ENCODE measurements around the gene MMD2.
"Not testable (repeated sequence)": the region's sequence is repeated elsewhere in the genome, so short reads cannot be mapped to it uniquely, and the experiment has no call there.

The MMD2 gene

GRCh38 chr7:4928445-4928844 lies 30.5 kb downstream of the MMD2 start:
- Histone ChIP-seq H3K4me3 (ENCODE audit: low read depth in 1 of 2, low read length in 2 of 2) (no peak overlapping the region), H3K27ac (ENCODE audit: low read length) (no peak overlapping the region), H3K9me3 (ENCODE audit: control insufficient read depth in 1 of 2, low read length in 2 of 2) (no peaks in the 10 kb centered on the region), H3K27me3 (ENCODE audit: low read depth, low read length) (no peaks in the 10 kb centered on the region), H3K4me1 (ENCODE audit: control insufficient read depth in 1 of 2, insufficient read depth in 2 of 2, low read length in 2 of 2) (no peaks in the 10 kb centered on the region), H3K36me3 (ENCODE audit: control insufficient read depth in 1 of 2, insufficient read depth in 2 of 2, low read length in 2 of 2) (no peaks in the 10 kb centered on the region)

GRCh38 chr7:4919969-4920766 lies 38.8 kb downstream of the MMD2 start:
- Histone ChIP-seq H3K4me3 (ENCODE audit: low read depth in 1 of 2, low read length in 2 of 2) (no peak overlapping the region), H3K9me3 (ENCODE audit: control insufficient read depth in 1 of 2, low read length in 2 of 2) (peaks cover 0 to 5% of the 10 kb centered on the region in 2 donors), H3K27me3 (ENCODE audit: low read depth, low read length) (no peaks in the 10 kb centered on the region), H3K36me3 (ENCODE audit: control insufficient read depth in 1 of 2, insufficient read depth in 2 of 2, low read length in 2 of 2) (no peaks in the 10 kb centered on the region), H3K27ac (ENCODE audit: low read length) (no peak overlapping the region), H3K4me1 (ENCODE audit: control insufficient read depth in 1 of 2, insufficient read depth in 2 of 2, low read length in 2 of 2) (no peaks in the 10 kb centered on the region)

- no peaks in the 10 kb centered on the region for H3K36me3 ChIP-seq (ENCODE audit: control insufficient read depth in 1 of 2, insufficient read depth in 2 of 2, low read length in 2 of 2)
- no peak overlapping the region for H3K27ac ChIP-seq (ENCODE audit: low read length)
- H3K4me3 ChIP-seq (ENCODE audit: low read depth in 1 of 2, low read length in 2 of 2) = no peak overlapping the region
- peaks cover 0 to 5% of the 10 kb centered on the region in 2 donors for H3K9me3 ChIP-seq (ENCODE audit: control insufficient read depth in 1 of 2, low read length in 2 of 2)
- H3K27me3 ChIP-seq (ENCODE audit: low read depth, low read length) = no peaks in the 10 kb centered on the region
- H3K4me1 ChIP-seq (ENCODE audit: control insufficient read depth in 1 of 2, insufficient read depth in 2 of 2, low read length in 2 of 2) = no peaks in the 10 kb centered on the region
These were observed 42.9 kb downstream of the MMD2 start for GRCh38 chr7:4916113-4916512.

GRCh38 chr7:4911111-4911828 lies 47.7 kb downstream of the MMD2 start:
- H3K9me3 ChIP-seq (ENCODE audit: control insufficient read depth in 1 of 2, low read length in 2 of 2) = peaks cover 0 to 4% of the 10 kb centered on the region in 2 donors
- H3K27me3 ChIP-seq (ENCODE audit: low read depth, low read length) = no peaks in the 10 kb centered on the region
- H3K27ac ChIP-seq (ENCODE audit: low read length) = no peak overlapping the region
- no peaks in the 10 kb centered on the region for H3K36me3 ChIP-seq (ENCODE audit: control insufficient read depth in 1 of 2, insufficient read depth in 2 of 2, low read length in 2 of 2)
- no peak overlapping the region for H3K4me3 ChIP-seq (ENCODE audit: low read depth in 1 of 2, low read length in 2 of 2)
- no peaks in the 10 kb centered on the region for H3K4me1 ChIP-seq (ENCODE audit: control insufficient read depth in 1 of 2, insufficient read depth in 2 of 2, low read length in 2 of 2)

GRCh38 chr7:4906682-4907081 lies 52.3 kb downstream of the MMD2 start:
- Histone ChIP-seq H3K27ac (ENCODE audit: low read length) (no peak overlapping the region), H3K4me1 (ENCODE audit: control insufficient read depth in 1 of 2, insufficient read depth in 2 of 2, low read length in 2 of 2) (no peaks in the 10 kb centered on the region), H3K27me3 (ENCODE audit: low read depth, low read length) (no peaks in the 10 kb centered on the region), H3K36me3 (ENCODE audit: control insufficient read depth in 1 of 2, insufficient read depth in 2 of 2, low read length in 2 of 2) (no peaks in the 10 kb centered on the region), H3K4me3 (ENCODE audit: low read depth in 1 of 2, low read length in 2 of 2) (no peak overlapping the region), H3K9me3 (ENCODE audit: control insufficient read depth in 1 of 2, low read length in 2 of 2) (peaks cover 0 to 4% of the 10 kb centered on the region in 2 donors)

- Histone ChIP-seq H3K4me3 (ENCODE audit: low read depth in 1 of 2, low read length in 2 of 2) (no peak overlapping the region), H3K27ac (ENCODE audit: low read length) (no peak overlapping the region), H3K4me1 (ENCODE audit: control insufficient read depth in 1 of 2, insufficient read depth in 2 of 2, low read length in 2 of 2) (no peaks in the 10 kb centered on the region), H3K9me3 (ENCODE audit: control insufficient read depth in 1 of 2, low read length in 2 of 2) (peaks cover 0 to 4% of the 10 kb centered on the region in 2 donors), H3K36me3 (ENCODE audit: control insufficient read depth in 1 of 2, insufficient read depth in 2 of 2, low read length in 2 of 2) (no peaks in the 10 kb centered on the region), H3K27me3 (ENCODE audit: low read depth, low read length) (no peaks in the 10 kb centered on the region)
These were observed 53.8 kb downstream of the MMD2 start for GRCh38 chr7:4905171-4905570.

- Histone ChIP-seq H3K36me3 (ENCODE audit: control insufficient read depth in 1 of 2, insufficient read depth in 2 of 2, low read length in 2 of 2) (no peaks in the 10 kb centered on the region), H3K4me1 (ENCODE audit: control insufficient read depth in 1 of 2, insufficient read depth in 2 of 2, low read length in 2 of 2) (no peaks in the 10 kb centered on the region), H3K27me3 (ENCODE audit: low read depth, low read length) (no peaks in the 10 kb centered on the region), H3K9me3 (ENCODE audit: control insufficient read depth in 1 of 2, low read length in 2 of 2) (peaks cover 0 to 4% of the 10 kb centered on the region in 2 donors), H3K27ac (ENCODE audit: low read length) (no peak overlapping the region), H3K4me3 (ENCODE audit: low read depth in 1 of 2, low read length in 2 of 2) (no peak overlapping the region)
These were observed 54.6 kb downstream of the MMD2 start for GRCh38 chr7:4904346-4904745.

GRCh38 chr7:4895766-4896165 lies 63.2 kb downstream of the MMD2 start:
- Histone ChIP-seq H3K36me3 (ENCODE audit: control insufficient read depth in 1 of 2, insufficient read depth in 2 of 2, low read length in 2 of 2) (no peaks in the 10 kb centered on the region), H3K4me1 (ENCODE audit: control insufficient read depth in 1 of 2, insufficient read depth in 2 of 2, low read length in 2 of 2) (no peaks in the 10 kb centered on the region), H3K9me3 (ENCODE audit: control insufficient read depth in 1 of 2, low read length in 2 of 2) (peaks cover 0 to 6% of the 10 kb centered on the region in 2 donors), H3K27ac (ENCODE audit: low read length) (no peak overlapping the region), H3K4me3 (ENCODE audit: low read depth in 1 of 2, low read length in 2 of 2) (no peak overlapping the region), H3K27me3 (ENCODE audit: low read depth, low read length) (no peaks in the 10 kb centered on the region)

- H3K4me3 ChIP-seq (ENCODE audit: low read depth in 1 of 2, low read length in 2 of 2) = no peak overlapping the region
- H3K27ac ChIP-seq (ENCODE audit: low read length) = no peak overlapping the region
- H3K9me3 ChIP-seq (ENCODE audit: control insufficient read depth in 1 of 2, low read length in 2 of 2) = peaks cover 0 to 6% of the 10 kb centered on the region in 2 donors
- no peaks in the 10 kb centered on the region for H3K27me3 ChIP-seq (ENCODE audit: low read depth, low read length)
- H3K4me1 ChIP-seq (ENCODE audit: control insufficient read depth in 1 of 2, insufficient read depth in 2 of 2, low read length in 2 of 2) = no peaks in the 10 kb centered on the region
- no peaks in the 10 kb centered on the region for H3K36me3 ChIP-seq (ENCODE audit: control insufficient read depth in 1 of 2, insufficient read depth in 2 of 2, low read length in 2 of 2)
These were observed 64.5 kb downstream of the MMD2 start for GRCh38 chr7:4894482-4894881.

- H3K4me1 ChIP-seq (ENCODE audit: control insufficient read depth in 1 of 2, insufficient read depth in 2 of 2, low read length in 2 of 2) = no peaks in the 10 kb centered on the region
- no peaks in the 10 kb centered on the region for H3K27me3 ChIP-seq (ENCODE audit: low read depth, low read length)
- H3K36me3 ChIP-seq (ENCODE audit: control insufficient read depth in 1 of 2, insufficient read depth in 2 of 2, low read length in 2 of 2) = no peaks in the 10 kb centered on the region
- H3K27ac ChIP-seq (ENCODE audit: low read length) = no peak overlapping the region
- H3K4me3 ChIP-seq (ENCODE audit: low read depth in 1 of 2, low read length in 2 of 2) = no peak overlapping the region
- H3K9me3 ChIP-seq (ENCODE audit: control insufficient read depth in 1 of 2, low read length in 2 of 2) = peaks cover 0 to 6% of the 10 kb centered on the region in 2 donors
These were observed 65.0 kb downstream of the MMD2 start for GRCh38 chr7:4893929-4894475.

GRCh38 chr7:4893188-4893587 lies 65.8 kb downstream of the MMD2 start:
- H3K27ac ChIP-seq (ENCODE audit: low read length); H3K9me3 ChIP-seq (ENCODE audit: control insufficient read depth in 1 of 2, low read length in 2 of 2); H3K4me3 ChIP-seq (ENCODE audit: low read depth in 1 of 2, low read length in 2 of 2); H3K36me3 ChIP-seq (ENCODE audit: control insufficient read depth in 1 of 2, insufficient read depth in 2 of 2, low read length in 2 of 2); H3K27me3 ChIP-seq (ENCODE audit: low read depth, low read length); H3K4me1 ChIP-seq (ENCODE audit: control insufficient read depth in 1 of 2, insufficient read depth in 2 of 2, low read length in 2 of 2): not testable (repeated sequence)

Measured in muscle layer of duodenum (tissue), 2 donors.